ENCODE measurements around the gene STX3.
"Not testable (repeated sequence)": the region's sequence is repeated elsewhere in the genome, so short reads cannot be mapped to it uniquely, and the experiment has no call there.

Gene STX3

GRCh38 chr11:59847626-59848025 is 92.5 kb downstream of the STX3 start:
- no peak for DNase-seq

GRCh38 chr11:59848439-59848838 is 93.3 kb downstream of the STX3 start:
- DNase-seq, result not testable (repeated sequence)

GRCh38 chr11:59849129-59849528 is 94.0 kb downstream of the STX3 start:
- no peak for DNase-seq

GRCh38 chr11:59849551-59849950 is 94.4 kb downstream of the STX3 start:
- not testable (repeated sequence) for DNase-seq

- DNase-seq, result not testable (repeated sequence)
Measured at GRCh38 chr11:59851416-59851815, 96.2 kb downstream of the STX3 start.

GRCh38 chr11:59854871-59855270 is 99.7 kb downstream of the STX3 start:
- no peak for DNase-seq
